Adrenal gland (tissue), 5 donors: ENCODE measurements around the gene IST1.

Source experiments
- CTCF ChIP-seq, 6 experiments: fragments of 450-650 bp in 4 of 6; fragments of 200-600 bp in 2 of 6; sonication (generic) in 1 of 6; IDR thresholded peaks; 1 replicate in 5 of 6; 2 replicates in 1 of 6; pipeline versions ENCODE4 v1.5.1 to v1.8.0; 2016 to 2021; ENCODE audit warnings: antibody characterized with exemption in 6 of 6, mild to moderate bottlenecking in 2 of 6, moderate library complexity in 1 of 6
- POLR2A ChIP-seq, 2 donors: fragments of 450-650 bp; IDR thresholded peaks; one replicate each; pipeline ENCODE4 v1.6.1; 2017; ENCODE audit warnings: antibody characterized with exemption in 2 of 2, mild to moderate bottlenecking in 2 of 2, moderate library complexity in 1 of 2
- donor health status: DM: no; HTN: no; CAD: no.

GRCh38 chr16:71867939-71868338, 27.4 kb upstream of the IST1 start:
- TF ChIP-seq CTCF (IDR thresholded peaks at IDR 0.05) (no peak), POLR2A (IDR thresholded peaks at IDR 0.05) (no peak)
